Mucosa of descending colon (tissue), 3 donors: ENCODE data around the gene SLC6A3. TPM values are rescaled to one million over a fixed set of nuclear protein-coding genes. Genes with fewer than 3 reads are reported as not detected.

Experiments used
- ATAC-seq: fragments of 200-7000 bp; cut with Tn5 transposase; one replicate; pipeline ENCODE4 v1.9.1; 2020; ENCODE audit warnings: mild to moderate bottlenecking, moderate library complexity
- DNase-seq, 3 donors: peaks; one replicate each; pipeline ENCODE4 v3.0.0-alpha.2; 2020
- H3K36me3 ChIP-seq: fragments of 200-600 bp; one replicate; pipeline ENCODE4 v1.8.0; 2021; ENCODE audit warnings: low read depth, mild to moderate bottlenecking
- H3K4me1 ChIP-seq: fragments of 200-600 bp; one replicate; pipeline ENCODE4 v1.8.0; 2021; ENCODE audit warnings: low read depth, mild to moderate bottlenecking
- H3K4me3 ChIP-seq: fragments of 200-600 bp; one replicate; pipeline ENCODE4 v1.8.0; 2021; ENCODE audit warnings: mild to moderate bottlenecking
- H3K9me3 ChIP-seq: fragments of 200-600 bp; one replicate; pipeline ENCODE4 v1.8.0; 2021; ENCODE audit warnings: mild to moderate bottlenecking
- intact Hi-C, 2 donors: fragments of 100-400 bp; cut with DNase I in 1 of 2; cut with micrococcal nuclease in 1 of 2; formaldehyde crosslinking; loops; one replicate each; pipeline versions ENCODE4 v1.11.0 to v1.11.1; 2022; cut with DNase I, micrococcal nuclease
- total RNA-seq, 3 donors: library from RNA; stranded (reverse); fragmentation: NEBNext Ultra II Directional in 2 of 3; extraction: Animal tissue kit (Norgen Biotek cat#: 25700) in 2 of 3; gene quantifications; one replicate each; pipeline versions ENCODE4 v1.2.1 to v1.2.4, GENCODE V29; 2021 to 2023
- TF ChIP-seq, protein P1 (sequence below): fragments of 200-600 bp; IDR thresholded peaks from one replicate; pipeline ENCODE4 v1.8.0; 2022; ENCODE audit warnings: antibody characterized with exemption, mild to moderate bottlenecking
- donor health status: DM: no; HTN: no; CAD: no; lungs with moderate emphysema.
- donor health status: DM: no; HTN: no; CAD: no.
- donor health status: DM: no; HTN: yes; CAD: no.

The SLC6A3 gene
- total RNA-seq, 3 donors from 2014 or later, result not detected

DNA sequence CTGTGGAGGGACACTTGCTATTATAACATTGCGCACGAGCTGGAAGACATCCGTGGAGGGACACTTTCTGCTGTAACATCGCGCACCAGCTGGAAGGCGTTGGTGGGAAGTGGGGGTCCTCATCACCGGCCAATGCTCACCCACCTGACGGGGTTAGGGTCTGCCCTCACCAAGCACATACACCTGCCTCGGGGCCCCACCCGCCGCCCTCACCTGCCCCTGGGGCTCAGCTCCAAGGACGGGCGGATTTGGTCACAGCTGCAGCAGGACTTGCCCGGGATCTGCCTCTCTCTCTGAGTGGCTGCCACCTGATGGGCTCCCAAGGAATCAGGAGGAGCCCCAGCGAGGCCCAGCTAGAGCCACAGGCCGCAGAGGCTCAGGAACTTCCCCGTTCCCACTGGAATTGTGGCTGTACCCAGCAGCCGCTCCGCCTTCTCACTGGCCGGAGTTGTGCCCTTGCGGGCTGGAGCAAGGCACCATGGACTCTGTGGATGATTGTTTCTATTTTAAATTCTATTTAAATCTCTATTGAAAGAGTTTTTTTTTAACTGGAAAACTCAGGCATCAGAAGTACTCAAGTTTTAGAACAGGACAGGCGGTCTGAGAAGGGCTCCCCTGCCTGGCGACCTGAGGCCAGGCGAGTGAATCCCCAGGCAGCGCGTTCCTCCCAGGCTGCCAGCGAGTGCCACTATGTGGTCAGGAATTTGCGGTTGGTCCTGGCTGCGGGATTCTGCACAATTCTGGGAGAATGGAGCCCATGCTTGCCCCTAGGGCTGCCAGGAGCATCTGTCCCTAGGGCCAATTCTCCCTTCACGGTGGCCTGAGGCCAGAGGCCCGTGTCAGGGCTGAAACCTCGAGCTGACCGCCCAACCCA, 38.9 kb upstream of the SLC6A3 start:
- DNase-seq (no peak), ATAC-seq (no peak)
- intact Hi-C loops, result no loop called here
- Histone ChIP-seq H3K9me3 (no peaks in the 10 kb centered on the region), H3K4me3 (no peak overlapping the region), H3K36me3 (no peaks in the 10 kb centered on the region), H3K4me1 (no peaks in the 10 kb centered on the region)
- TF ChIP-seq, protein P1, sequence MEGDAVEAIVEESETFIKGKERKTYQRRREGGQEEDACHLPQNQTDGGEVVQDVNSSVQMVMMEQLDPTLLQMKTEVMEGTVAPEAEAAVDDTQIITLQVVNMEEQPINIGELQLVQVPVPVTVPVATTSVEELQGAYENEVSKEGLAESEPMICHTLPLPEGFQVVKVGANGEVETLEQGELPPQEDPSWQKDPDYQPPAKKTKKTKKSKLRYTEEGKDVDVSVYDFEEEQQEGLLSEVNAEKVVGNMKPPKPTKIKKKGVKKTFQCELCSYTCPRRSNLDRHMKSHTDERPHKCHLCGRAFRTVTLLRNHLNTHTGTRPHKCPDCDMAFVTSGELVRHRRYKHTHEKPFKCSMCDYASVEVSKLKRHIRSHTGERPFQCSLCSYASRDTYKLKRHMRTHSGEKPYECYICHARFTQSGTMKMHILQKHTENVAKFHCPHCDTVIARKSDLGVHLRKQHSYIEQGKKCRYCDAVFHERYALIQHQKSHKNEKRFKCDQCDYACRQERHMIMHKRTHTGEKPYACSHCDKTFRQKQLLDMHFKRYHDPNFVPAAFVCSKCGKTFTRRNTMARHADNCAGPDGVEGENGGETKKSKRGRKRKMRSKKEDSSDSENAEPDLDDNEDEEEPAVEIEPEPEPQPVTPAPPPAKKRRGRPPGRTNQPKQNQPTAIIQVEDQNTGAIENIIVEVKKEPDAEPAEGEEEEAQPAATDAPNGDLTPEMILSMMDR, result no peak

DNA sequence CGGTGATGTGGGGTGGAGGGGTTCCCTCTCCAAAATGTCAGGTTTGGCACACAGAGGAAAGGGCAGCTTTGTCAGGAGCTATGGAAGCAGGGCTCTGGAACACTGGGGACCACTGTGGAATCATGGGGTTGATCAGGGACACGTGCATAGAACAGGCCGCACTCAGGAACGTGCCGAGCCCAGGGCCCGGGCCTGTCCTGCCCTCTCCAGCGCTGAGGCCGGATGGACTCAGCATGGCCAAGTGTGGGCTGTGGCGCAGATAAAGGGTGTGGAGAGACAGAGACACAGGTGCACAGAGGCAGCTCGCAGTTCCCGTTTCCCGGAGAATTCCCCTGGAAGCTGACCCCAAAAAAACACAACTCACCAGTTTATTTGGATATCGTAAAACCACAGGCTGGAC, 37.8 kb upstream of the SLC6A3 start:
- intact Hi-C loops, result no loop called here
- ATAC-seq (no peak), DNase-seq (peak in 1 of 3 donors; percentile 38)
- H3K36me3 ChIP-seq, result no peaks in the 10 kb centered on the region
- H3K4me1 ChIP-seq, result no peaks in the 10 kb centered on the region
- H3K4me3 ChIP-seq, result no peak overlapping the region
- no peaks in the 10 kb centered on the region for H3K9me3 ChIP-seq
- TF ChIP-seq, protein P1, result no peak

DNA sequence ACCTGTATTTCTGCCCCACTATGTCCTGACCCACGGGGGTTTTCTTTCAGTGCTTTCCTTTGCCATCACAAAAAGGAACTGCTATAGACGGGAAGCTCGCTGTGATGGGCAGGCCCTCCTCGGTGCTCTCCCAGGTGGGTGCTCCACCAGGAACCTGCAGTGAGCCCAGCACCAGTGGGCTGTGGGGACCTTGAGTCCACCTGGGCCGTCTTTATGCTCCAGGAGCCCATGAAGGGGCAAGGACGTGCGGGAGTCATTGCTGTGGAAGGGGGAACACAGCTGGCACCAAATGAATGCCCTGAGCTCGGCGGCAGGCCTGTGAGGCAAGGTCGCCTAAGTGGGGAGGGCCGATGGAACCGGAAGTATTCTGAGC, 36.7 kb upstream of the SLC6A3 start:
- no peak overlapping the region for H3K4me3 ChIP-seq
- TF ChIP-seq, protein P1, result no peak
- intact Hi-C loops, result no loop called here
- ATAC-seq, result no peak
- no peaks in the 10 kb centered on the region for H3K4me1 ChIP-seq
- no peaks in the 10 kb centered on the region for H3K9me3 ChIP-seq
- no peaks in the 10 kb centered on the region for H3K36me3 ChIP-seq
- peak in 1 of 3 donors; percentile 43 for DNase-seq

DNA sequence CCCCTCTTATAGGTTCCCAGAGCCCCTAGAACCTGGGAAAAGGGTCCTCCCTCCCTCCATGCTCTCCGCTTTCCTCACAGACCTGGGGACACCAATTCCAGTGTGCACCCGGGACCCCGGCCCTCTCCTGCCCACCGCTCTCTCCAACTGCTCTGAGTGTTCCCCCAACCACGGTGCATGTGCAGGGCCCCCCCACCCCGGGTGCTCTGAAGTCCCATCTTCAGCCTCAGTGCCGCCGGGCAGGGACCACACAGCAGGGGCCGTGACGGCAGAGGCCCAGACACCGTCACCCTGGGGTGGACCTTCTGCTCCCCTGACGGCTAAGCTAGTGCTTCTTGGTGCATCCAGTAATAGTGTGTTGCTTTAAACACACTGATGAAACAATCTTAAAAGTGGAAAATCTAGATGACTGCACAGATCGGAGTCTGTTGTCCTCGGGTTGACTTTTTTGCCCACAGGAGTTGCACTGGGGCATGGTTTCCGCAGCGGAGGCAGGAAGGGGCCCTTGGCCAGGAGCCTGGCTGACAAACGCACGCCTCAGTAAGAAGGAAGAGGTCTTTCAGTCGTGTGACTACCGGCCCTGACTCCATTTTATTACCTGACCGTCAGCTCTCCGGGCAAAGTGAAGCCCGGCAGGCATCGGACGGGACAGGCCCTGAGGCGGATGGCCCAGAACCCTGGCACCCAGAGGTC, 36.2 kb upstream of the SLC6A3 start:
- peak in 2 of 3 donors; percentile 23 to 40 for DNase-seq
- Histone ChIP-seq H3K36me3 (no peaks in the 10 kb centered on the region), H3K4me3 (no peak overlapping the region), H3K9me3 (no peaks in the 10 kb centered on the region), H3K4me1 (no peaks in the 10 kb centered on the region)
- intact Hi-C loops, result no loop called here
- no peak for ATAC-seq
- TF ChIP-seq, protein P1, result no peak

DNA sequence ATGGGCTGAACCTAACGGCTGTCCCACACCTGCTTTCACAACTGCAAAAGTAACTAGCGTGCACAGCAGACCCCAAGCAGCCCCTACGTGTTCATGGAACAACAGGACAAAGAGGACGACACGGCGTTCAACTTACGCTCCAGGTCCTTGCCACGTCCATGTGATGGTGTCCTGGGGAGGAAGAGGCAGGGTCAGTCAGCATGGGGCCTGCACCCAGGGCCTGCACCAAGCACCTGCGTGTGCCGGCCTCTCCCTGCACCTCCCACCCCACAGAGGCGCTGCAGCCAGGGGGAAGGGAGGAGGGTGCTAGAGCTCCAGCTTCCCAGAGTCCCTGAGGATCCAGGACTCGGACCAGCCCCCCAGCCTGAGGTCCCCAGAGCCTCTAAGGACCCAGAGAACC, 35.6 kb upstream of the SLC6A3 start:
- TF ChIP-seq, protein P1, result no peak
- peak in 2 of 3 donors; percentile 19 to 42 for DNase-seq
- H3K9me3 ChIP-seq, result no peaks in the 10 kb centered on the region
- no peaks in the 10 kb centered on the region for H3K36me3 ChIP-seq
- H3K4me1 ChIP-seq, result no peaks in the 10 kb centered on the region
- H3K4me3 ChIP-seq, result no peak overlapping the region
- ATAC-seq, result no peak
- intact Hi-C loops, result no loop called here
